Measurements from ENCODE around the gene LTBP3. TPM values are rescaled to one million over a fixed set of nuclear protein-coding genes. Genes with fewer than 3 reads are reported as not detected.

LTBP3 gene
- total and polyA plus RNA-seq, 4 donors, result 8.8 to 46.2 (median 17.0) TPM

DNA sequence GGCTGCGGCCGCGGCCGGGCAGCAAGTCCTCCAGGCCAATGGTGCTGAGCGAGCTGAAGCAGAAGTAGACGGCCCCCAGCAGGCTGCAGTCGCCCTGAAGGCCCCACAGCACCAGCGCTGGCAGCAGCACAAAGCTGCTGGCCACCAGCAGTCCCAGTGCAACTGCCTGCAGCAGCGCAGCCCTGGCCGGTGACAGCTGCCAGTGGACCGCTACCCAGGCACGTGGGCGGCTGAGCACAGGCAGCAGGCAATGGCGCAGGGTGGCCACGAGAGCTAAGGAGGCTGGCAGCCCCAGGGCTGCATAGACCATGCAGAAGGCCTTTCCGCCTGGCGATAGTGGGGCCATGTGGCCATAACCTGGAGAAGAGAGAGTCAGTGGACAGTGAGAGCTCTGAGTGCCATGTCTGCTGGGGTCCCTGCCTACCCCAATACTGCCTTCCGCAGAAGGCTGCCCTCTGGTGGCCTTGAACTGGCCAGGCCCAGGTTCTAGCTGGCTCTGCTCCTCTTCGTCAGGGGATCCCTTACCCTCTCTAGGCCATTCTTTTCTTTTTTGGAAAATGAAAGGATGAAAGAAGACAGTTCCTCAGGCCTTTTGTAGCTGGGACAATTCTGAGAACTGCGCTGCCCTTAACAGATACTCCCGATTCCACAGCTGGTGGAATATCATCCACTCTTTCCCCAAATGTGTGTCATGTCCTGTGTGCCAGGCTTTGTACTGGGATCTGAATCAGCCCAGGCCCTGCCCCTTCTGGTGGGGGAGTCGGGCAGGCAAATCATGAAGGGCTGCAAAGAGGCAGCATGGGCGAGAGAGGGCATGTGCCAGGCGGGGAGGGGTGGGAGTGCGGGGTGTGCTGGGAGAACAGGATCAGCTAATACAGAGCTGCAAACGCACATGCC is 35.6 kb upstream of the LTBP3 start:
- peak; percentile 66 for DNase-seq (ENCODE audit: low spot score)
- H3K27me3 ChIP-seq (ENCODE audit: control insufficient read depth in 4 of 4, insufficient read depth in 4 of 4, low read length in 3 of 4), result no peaks in the 10 kb centered on the region
- peaks cover 0 to 3% (median 0%) of the 10 kb centered on the region in 4 donors for H3K4me1 ChIP-seq (ENCODE audit: control insufficient read depth in 4 of 4, insufficient read depth in 4 of 4, low read length in 3 of 4)
- 83% methylated on average over 26 of the region's 26 CpGs for WGBS
- H3K27ac ChIP-seq (ENCODE audit: low read depth in 1 of 2, low read length in 2 of 2), result no peak overlapping the region
- no peaks in the 10 kb centered on the region for H3K9me3 ChIP-seq (ENCODE audit: control insufficient read depth in 4 of 4, low read length in 3 of 4)
- TF ChIP-seq TAF1 (conservative IDR thresholded peaks at IDR 0.05) (no peak), RAD21 (IDR thresholded peaks at IDR 0.05) (peak; percentile 55 to 65)
- TF ChIP-seq, protein P1, sequence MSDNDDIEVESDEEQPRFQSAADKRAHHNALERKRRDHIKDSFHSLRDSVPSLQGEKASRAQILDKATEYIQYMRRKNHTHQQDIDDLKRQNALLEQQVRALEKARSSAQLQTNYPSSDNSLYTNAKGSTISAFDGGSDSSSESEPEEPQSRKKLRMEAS (IDR thresholded peaks at IDR 0.05), result no peak
- TF ChIP-seq, protein P2, sequence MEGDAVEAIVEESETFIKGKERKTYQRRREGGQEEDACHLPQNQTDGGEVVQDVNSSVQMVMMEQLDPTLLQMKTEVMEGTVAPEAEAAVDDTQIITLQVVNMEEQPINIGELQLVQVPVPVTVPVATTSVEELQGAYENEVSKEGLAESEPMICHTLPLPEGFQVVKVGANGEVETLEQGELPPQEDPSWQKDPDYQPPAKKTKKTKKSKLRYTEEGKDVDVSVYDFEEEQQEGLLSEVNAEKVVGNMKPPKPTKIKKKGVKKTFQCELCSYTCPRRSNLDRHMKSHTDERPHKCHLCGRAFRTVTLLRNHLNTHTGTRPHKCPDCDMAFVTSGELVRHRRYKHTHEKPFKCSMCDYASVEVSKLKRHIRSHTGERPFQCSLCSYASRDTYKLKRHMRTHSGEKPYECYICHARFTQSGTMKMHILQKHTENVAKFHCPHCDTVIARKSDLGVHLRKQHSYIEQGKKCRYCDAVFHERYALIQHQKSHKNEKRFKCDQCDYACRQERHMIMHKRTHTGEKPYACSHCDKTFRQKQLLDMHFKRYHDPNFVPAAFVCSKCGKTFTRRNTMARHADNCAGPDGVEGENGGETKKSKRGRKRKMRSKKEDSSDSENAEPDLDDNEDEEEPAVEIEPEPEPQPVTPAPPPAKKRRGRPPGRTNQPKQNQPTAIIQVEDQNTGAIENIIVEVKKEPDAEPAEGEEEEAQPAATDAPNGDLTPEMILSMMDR (IDR thresholded peaks at IDR 0.05; ENCODE audit: low read depth, low read length, missing input control), result peak; percentile 46
- no peak overlapping the region for H3K9ac ChIP-seq (ENCODE audit: low read depth in 1 of 2, low read length in 2 of 2)
- H3K4me3 ChIP-seq (ENCODE audit: low read depth in 1 of 3, low read length in 3 of 3), result no peak overlapping the region
- H3K36me3 ChIP-seq (ENCODE audit: control insufficient read depth in 4 of 4, insufficient read depth in 3 of 4, low read depth in 1 of 4, low read length in 3 of 4), result peaks cover 0 to 14% (median 4%) of the 10 kb centered on the region in 4 donors

DNA sequence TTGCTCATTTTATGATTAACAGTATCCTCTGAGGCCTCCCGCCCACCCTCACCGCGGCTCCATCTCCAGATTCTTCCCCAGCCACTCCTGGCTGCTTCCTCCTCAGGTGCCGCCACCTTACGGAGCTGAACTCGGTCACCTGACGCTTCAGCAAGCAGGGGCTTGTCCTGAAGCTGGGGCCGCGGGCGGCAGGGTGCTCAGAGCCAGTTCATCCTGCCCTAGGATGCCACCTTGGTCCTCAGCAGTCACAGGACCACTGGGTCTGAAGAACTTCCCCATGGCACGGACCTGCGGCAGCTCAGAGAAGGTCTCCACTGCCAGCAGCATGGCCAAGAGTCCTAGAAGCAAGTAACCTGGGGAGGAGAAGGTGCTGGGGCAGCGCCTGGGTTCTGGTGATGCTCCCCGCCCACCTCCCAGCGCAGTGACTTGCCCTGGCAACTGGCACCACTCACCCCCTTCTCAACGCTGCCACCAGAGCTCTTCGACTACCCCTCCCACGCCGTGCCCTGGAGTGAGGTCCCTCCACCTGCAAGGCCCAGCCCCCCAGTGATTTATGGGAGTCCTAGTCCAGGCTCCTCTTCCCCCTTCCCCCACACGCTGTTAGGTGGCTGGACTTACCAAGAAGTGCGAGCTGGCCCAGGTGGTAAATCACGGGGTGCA is 34.8 kb upstream of the LTBP3 start:
- WGBS, result 83% methylated on average over 22 of the region's 22 CpGs
- DNase-seq (ENCODE audit: low spot score), result no peak
- Histone ChIP-seq H3K4me1 (ENCODE audit: control insufficient read depth in 4 of 4, insufficient read depth in 4 of 4, low read length in 3 of 4) (peaks cover 0 to 3% (median 0%) of the 10 kb centered on the region in 4 donors), H3K27ac (ENCODE audit: low read depth in 1 of 2, low read length in 2 of 2) (no peak overlapping the region), H3K9me3 (ENCODE audit: control insufficient read depth in 4 of 4, low read length in 3 of 4) (no peaks in the 10 kb centered on the region), H3K27me3 (ENCODE audit: control insufficient read depth in 4 of 4, insufficient read depth in 4 of 4, low read length in 3 of 4) (no peaks in the 10 kb centered on the region), H3K9ac (ENCODE audit: low read depth in 1 of 2, low read length in 2 of 2) (no peak overlapping the region), H3K36me3 (ENCODE audit: control insufficient read depth in 4 of 4, insufficient read depth in 3 of 4, low read depth in 1 of 4, low read length in 3 of 4) (peaks cover 0 to 6% (median 2%) of the 10 kb centered on the region in 4 donors), H3K4me3 (ENCODE audit: low read depth in 1 of 3, low read length in 3 of 3) (no peak overlapping the region)
- no peak for TF ChIP-seq EGR1 (IDR thresholded peaks at IDR 0.05; ENCODE audit: low read depth in 2 of 2)
- TF ChIP-seq, protein P3, sequence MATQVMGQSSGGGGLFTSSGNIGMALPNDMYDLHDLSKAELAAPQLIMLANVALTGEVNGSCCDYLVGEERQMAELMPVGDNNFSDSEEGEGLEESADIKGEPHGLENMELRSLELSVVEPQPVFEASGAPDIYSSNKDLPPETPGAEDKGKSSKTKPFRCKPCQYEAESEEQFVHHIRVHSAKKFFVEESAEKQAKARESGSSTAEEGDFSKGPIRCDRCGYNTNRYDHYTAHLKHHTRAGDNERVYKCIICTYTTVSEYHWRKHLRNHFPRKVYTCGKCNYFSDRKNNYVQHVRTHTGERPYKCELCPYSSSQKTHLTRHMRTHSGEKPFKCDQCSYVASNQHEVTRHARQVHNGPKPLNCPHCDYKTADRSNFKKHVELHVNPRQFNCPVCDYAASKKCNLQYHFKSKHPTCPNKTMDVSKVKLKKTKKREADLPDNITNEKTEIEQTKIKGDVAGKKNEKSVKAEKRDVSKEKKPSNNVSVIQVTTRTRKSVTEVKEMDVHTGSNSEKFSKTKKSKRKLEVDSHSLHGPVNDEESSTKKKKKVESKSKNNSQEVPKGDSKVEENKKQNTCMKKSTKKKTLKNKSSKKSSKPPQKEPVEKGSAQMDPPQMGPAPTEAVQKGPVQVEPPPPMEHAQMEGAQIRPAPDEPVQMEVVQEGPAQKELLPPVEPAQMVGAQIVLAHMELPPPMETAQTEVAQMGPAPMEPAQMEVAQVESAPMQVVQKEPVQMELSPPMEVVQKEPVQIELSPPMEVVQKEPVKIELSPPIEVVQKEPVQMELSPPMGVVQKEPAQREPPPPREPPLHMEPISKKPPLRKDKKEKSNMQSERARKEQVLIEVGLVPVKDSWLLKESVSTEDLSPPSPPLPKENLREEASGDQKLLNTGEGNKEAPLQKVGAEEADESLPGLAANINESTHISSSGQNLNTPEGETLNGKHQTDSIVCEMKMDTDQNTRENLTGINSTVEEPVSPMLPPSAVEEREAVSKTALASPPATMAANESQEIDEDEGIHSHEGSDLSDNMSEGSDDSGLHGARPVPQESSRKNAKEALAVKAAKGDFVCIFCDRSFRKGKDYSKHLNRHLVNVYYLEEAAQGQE (IDR thresholded peaks at IDR 0.05), result no peak
- TF ChIP-seq GABPA (IDR thresholded peaks at IDR 0.05 in 1 of 2, conservative IDR thresholded peaks at IDR 0.05 in 1 of 2), result no peak
- TF ChIP-seq YY1 (IDR thresholded peaks at IDR 0.05), result no peak
- TF ChIP-seq RAD21 (IDR thresholded peaks at IDR 0.05), result no peak
- no peak for TF ChIP-seq NR2F2 (IDR thresholded peaks at IDR 0.05)
- no peak for TF ChIP-seq FOXA1 (IDR thresholded peaks at IDR 0.05)
- TF ChIP-seq, protein P2 (IDR thresholded peaks at IDR 0.05; ENCODE audit: low read depth, low read length, missing input control), result no peak
- TF ChIP-seq JUND (IDR thresholded peaks at IDR 0.05), result no peak
- no peak for TF ChIP-seq FOXA2 (IDR thresholded peaks at IDR 0.05)
- no peak for TF ChIP-seq SP1 (IDR thresholded peaks at IDR 0.05)
- no peak for TF ChIP-seq TAF1 (conservative IDR thresholded peaks at IDR 0.05)
- TF ChIP-seq HNF4A (conservative IDR thresholded peaks at IDR 0.05), result no peak
- TF ChIP-seq RXRA (IDR thresholded peaks at IDR 0.05), result no peak
- TF ChIP-seq, protein P1 (IDR thresholded peaks at IDR 0.05), result no peak
- no peak for TF ChIP-seq HNF4G (IDR thresholded peaks at IDR 0.05)
- TF ChIP-seq, protein P4, sequence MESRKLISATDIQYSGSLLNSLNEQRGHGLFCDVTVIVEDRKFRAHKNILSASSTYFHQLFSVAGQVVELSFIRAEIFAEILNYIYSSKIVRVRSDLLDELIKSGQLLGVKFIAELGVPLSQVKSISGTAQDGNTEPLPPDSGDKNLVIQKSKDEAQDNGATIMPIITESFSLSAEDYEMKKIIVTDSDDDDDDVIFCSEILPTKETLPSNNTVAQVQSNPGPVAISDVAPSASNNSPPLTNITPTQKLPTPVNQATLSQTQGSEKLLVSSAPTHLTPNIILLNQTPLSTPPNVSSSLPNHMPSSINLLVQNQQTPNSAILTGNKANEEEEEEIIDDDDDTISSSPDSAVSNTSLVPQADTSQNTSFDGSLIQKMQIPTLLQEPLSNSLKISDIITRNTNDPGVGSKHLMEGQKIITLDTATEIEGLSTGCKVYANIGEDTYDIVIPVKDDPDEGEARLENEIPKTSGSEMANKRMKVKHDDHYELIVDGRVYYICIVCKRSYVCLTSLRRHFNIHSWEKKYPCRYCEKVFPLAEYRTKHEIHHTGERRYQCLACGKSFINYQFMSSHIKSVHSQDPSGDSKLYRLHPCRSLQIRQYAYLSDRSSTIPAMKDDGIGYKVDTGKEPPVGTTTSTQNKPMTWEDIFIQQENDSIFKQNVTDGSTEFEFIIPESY (IDR thresholded peaks at IDR 0.05), result no peak
- TF ChIP-seq, protein P5, sequence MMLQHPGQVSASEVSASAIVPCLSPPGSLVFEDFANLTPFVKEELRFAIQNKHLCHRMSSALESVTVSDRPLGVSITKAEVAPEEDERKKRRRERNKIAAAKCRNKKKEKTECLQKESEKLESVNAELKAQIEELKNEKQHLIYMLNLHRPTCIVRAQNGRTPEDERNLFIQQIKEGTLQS (IDR thresholded peaks at IDR 0.05), result no peak

All from liver (tissue), 9 donors.